GM19455 (cell line): Measurements from ENCODE around the gene CYB561A3.

ENCODE experiments used
- ATAC-seq: cut with Tn5 transposase; IDR thresholded peaks from one replicate; pipeline ENCODE4 v1.9.1; 2021; ENCODE audit not compliant: unreplicated experiment

Gene CYB561A3

DNA sequence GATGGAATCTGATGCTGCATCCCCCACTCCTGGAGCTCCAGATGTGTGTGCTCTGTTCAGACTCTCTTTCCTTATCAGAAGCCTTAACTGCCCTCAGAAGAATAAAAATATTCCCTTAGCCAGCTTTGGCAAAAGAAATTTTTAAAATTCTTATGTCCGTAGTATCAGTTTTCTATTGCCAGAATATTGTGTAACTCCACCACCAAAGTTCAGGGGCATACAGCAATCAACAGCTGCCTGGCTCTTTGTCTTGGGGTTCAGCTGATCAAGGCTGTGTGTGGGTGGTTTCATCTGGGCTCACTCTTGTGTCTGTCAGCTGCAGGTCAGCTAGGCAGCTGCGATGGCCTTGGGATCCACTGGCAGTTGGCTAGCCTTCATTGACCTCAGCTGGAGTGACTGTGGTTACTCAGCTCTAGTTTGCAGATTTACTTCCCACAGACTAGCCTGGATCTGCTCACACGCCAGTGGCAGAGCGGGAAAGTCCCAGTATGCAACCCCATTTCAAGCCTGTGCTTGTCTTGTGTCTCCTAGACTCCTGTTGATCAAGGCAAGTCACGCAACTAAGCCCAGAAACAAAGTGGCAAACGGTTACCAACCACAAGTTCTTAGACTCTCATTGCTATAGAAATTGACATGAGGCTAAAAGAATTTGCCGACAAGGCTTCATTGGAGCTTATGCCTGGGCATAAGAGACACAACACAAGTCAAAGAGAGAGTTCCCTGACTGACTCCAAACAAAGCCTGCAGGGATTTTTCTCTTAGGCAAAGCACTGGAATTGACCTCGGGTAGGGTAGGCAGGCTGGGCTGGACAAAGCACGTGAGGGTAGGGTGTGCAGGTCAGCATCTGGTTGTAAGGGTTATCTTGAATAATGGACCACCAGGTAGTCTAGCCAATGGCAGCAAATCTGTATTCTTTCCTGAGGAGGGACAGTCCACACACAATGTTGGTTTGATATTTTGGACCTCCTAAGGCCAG lies 8.0 kb upstream of the CYB561A3 start:
- ATAC-seq: no peak

DNA sequence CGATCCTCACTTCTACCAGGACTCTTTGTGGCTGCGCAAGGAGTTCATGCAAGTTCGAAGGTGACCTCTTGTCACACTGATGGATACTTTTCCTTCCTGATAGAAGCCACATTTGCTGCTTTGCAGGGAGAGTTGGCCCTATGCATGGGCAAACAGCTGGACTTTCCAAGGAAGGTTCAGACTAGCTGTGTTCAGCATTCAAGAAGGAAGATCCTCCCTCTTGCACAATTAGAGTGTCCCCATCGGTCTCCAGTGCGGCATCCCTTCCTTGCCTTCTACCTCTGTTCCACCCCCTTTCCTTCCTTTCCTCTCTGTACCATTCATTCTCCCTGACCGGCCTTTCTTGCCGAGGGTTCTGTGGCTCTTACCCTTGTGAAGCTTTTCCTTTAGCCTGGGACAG lies 7.0 kb upstream of the CYB561A3 start:
- no peak for ATAC-seq

GRCh38 chr11:61367406-61367805 lies 5.7 kb upstream of the CYB561A3 start:
- no peak for ATAC-seq

GRCh38 chr11:61364012-61364675 lies 2.5 kb upstream of the CYB561A3 start:
- ATAC-seq: no peak

- no peak for ATAC-seq
Observed at GRCh38 chr11:61362542-61362875, 827 bp upstream of the CYB561A3 start.

DNA sequence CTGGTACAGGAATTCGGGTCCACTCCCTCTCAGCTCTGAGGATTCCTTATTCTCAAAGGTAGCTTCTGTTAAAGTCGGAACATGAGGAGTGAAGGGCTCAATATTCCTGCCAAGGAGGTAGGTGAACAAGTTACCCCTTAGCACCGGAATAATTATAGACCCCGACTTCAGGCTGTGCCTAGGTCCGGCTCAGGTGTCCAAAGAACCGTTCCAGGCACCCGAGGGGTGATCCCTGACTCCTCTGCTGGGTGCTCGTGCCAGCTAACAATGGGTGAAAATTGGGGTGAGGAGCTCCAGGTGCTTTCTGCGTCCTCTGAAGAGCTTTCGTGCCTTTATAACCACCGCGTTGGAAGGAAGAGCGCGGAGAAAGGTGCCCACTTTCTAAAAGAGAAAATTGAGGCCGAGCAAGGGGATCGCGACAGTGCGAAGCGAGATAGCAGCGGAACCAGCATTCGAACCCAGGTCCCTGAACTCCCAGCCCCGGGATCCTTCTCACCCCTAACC lies 393 bp downstream of the CYB561A3 start:
- peak; percentile 7 for ATAC-seq

- ATAC-seq: no peak
Observed at GRCh38 chr11:61359516-61359915, 2.2 kb downstream of the CYB561A3 start.

DNA sequence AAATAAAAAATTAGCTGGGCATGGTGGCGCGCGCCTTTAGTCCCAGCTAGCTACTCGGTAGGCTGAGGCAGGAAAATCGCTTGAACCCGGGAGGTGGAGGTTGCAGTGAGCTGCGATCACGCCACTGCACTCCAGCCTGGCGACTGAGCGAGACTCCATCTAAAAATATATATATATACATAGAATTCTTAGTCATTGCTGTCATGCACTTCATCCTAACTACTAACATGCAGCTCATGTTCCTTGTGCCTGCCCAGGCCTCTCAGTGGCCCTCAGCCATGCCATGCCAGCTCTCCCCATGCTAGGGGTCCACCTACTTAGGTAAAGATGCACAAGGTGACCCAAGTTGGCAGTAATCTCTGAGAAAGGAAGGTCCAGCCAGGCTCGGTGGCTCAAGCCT lies 3.1 kb downstream of the CYB561A3 start:
- no peak for ATAC-seq

- no peak for ATAC-seq
Observed at GRCh38 chr11:61357894-61358239, 3.8 kb downstream of the CYB561A3 start.

DNA sequence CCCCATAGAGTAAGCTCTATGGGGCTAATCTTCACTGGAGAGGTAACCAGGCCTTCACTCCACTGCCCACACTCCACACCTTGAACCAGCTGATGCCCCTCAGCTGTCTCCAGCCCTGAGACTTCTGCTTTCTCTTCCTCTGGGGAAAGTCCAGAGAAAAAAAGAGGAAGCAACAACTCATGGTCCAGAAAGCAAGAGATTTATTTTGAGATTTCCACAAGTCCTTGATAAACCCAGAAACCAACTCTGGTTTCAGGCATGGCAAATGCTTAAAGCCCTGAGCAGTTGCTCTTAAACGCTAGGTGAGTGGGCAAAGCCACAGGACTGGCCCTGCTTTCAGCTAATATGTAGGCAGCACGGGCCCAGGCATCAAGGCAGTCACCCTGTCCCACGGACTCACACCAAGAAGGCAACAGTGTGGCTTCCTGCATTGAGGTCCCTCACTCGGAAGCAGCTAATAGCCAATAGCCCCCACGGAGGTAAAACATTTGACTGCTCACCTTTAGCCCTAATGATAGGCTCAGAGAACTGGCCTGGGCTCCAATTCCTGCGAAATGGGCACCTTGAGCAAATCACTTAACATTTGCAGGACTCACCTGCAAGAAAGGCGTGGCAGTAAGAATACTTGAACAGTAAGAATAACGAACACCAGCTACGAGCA lies 4.3 kb downstream of the CYB561A3 start:
- ATAC-seq: peak; percentile 39

DNA sequence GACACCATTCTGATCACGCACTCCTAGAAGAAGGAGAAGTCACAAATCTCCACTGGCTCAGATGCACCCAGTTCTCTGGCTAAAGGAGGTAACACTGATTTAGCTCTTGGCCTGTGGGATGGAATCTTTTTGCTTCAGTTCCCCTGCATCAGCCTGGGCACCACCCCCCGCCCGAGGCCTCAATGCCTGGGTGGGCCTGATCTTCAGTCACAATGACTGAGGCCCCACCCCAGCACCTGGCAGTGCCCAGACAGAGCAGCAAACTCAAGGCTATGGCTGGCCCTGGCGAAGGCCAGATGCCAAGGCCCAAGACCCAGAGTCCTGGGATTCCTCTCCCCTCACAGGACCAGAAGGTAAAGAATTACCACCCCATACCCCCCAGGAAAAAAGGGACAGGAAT lies 5.0 kb downstream of the CYB561A3 start:
- ATAC-seq: no peak

- ATAC-seq: no peak
Observed at GRCh38 chr11:61354208-61354607, 7.5 kb downstream of the CYB561A3 start.

DNA sequence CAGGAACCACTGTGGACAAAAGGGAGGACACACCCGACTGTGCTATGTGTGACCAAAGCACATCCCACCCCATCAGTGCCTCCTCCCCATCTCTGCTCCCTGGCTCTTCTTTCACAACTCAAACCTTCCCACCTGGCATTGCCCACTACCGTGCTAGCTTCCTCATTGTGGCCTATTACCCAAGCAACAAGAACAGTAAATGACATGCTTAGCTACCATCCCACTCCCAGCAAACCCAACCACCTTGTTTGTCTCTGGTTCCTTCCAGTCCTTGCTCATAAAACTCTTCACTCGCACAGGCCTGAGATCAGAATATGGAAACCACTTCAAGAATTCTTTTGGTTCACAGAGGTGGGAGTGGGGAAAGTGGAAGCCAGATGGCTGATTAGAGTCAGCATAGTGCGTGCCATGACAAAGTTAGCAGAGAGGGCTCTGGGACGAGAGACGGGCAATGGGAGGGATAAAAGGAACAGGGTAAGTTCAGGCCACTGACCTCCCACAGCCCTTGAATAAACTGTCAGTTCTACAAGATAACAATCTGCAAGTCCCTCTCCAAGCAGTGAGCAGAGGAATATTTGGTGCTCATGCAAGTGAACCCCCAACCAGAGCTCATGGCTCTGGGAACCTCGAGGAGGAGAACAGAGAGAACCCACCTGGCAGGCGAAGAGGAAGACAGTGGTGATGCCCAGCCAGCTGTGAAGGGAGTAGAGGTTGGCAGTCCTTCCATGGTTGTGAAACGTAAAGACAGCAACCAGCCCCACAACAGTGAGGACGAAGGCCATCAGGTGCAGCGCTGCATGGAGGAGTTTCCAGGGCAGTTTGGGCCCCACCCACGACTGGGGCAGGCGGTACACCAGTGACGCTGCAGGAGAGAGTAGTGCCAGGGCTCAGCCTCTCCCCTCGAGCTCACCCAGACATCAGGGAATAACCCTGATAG lies 8.3 kb downstream of the CYB561A3 start:
- no peak for ATAC-seq

GRCh38 chr11:61352038-61352437 lies 9.6 kb downstream of the CYB561A3 start:
- ATAC-seq: no peak

DNA sequence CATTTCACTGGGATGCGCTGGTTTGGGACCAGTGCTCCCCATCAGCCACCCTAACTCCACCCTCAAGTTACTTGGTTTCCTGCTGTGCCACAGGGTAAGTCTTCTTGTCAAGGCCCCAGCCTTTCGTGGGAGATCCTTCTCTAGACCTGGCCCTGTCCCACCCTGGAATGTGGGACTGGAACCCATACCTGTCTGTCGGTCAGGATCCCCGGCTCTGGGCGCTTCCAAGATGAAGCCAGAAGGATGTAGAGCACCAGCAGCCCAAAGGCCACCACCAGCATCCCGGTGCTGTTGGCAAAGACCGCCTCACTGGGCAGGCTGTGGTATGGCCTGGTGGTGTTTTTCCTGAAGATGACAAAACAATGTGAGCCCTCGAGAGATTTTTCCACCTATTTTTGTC lies 10.9 kb downstream of the CYB561A3 start:
- no peak for ATAC-seq

DNA sequence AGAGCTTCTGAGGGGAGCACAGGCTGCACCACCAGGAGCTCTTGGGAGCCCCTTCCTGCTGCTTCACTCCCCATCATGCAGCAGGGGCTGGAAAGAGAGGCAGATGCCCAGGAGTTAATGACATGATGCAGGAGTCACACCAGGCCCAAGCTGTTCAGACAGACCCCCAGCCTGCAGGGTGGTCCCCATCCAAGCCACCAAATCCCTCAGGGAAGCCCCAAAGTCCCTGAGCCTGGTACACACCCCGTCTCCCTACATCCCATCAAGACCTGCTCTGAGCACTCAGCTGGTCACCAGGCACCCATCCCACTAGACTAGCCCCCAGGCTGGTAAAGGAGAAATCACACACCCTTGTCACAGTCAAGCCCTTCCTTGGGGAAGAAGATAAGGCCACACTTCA lies 11.3 kb downstream of the CYB561A3 start:
- ATAC-seq: no peak

DNA sequence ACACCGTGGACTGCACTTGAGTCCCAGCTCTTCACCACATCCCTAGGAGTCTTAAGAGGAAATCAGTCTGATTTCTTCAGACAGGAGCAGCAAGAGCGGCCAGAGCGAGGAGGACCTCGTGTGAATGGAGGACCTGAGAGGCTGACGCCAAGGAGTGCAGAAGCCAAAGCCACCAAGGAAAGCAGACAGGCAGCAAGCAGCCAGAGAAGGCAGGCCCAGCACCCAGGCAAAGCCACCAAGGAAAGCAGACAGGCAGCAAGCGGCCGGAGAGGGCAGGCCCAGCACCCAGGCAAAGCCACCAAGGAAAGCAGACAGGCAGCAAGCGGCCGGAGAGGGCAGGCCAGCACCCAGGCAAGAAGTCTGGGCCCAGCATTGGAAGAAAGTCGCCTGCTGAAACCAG lies 11.8 kb downstream of the CYB561A3 start:
- ATAC-seq: no peak

- no peak for ATAC-seq
Observed at GRCh38 chr11:61349189-61349751, 12.4 kb downstream of the CYB561A3 start.

GRCh38 chr11:61347916-61348461 lies 13.7 kb downstream of the CYB561A3 start:
- ATAC-seq: no peak
